GM18870 (cell line): ENCODE results near the gene RNLS.

Experiments
- ATAC-seq: cut with Tn5 transposase; IDR thresholded peaks from one replicate; pipeline ENCODE4 v1.9.1; 2021; ENCODE audit warnings: moderate library complexity; ENCODE audit not compliant: unreplicated experiment

RNLS gene

DNA sequence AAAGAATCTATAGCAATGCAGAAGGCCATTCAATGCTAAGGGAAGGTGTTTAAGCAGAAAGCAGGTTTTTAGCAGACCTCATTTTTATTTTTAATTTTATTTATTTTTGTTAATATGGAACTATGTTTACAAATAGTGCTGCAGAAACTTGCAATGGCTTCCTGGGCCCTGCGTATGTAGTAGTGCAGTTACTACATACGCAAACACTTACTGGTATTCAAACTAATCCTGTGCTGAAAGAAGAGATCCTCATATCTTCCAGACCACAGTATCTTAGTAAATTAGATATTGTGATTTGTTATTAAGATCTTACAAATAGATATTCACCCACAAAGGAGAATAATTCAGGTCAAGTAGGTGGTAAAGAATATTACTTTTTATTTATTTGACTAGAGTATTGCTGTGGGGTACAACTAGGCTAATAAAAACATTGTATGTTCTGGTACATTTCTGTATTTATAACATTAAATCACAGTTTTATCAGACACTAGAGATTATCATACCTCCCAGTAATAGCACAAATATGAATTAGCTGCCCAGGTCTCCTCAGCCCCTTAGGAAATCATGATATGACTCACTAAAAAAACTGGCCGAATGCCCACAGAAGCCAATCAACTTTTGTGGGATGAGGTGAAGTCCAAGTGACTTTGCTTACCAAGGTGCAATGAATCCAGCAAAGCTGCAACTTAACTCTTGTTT lies 57.6 kb downstream of the RNLS start:
- ATAC-seq, result no peak

GRCh38 chr10:88523739-88524400 lies 59.2 kb downstream of the RNLS start:
- ATAC-seq, result no peak

GRCh38 chr10:88522715-88523114 lies 60.4 kb downstream of the RNLS start:
- ATAC-seq, result no peak

- ATAC-seq, result no peak
These were observed 61.3 kb downstream of the RNLS start for GRCh38 chr10:88521791-88522190.

GRCh38 chr10:88515235-88515634 lies 67.9 kb downstream of the RNLS start:
- ATAC-seq, result no peak

DNA sequence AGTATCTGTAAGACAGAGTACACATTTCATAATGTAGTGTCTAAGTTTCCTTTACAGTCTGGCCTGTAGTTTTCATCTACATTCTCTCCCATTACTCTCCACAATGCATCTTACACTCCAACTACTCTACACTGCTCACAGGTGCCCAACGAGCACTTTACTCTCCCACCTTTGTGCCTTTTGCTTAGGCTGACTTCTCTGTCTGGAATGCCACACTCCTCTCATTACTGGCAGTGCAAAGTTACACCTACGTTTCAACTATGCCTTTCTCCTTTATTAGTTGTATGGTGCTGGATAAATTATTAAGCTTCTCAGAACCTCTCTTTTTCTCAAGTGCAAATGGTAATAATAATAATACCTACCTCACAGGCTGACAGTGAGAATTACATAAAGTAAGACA lies 70.5 kb downstream of the RNLS start:
- no peak for ATAC-seq

DNA sequence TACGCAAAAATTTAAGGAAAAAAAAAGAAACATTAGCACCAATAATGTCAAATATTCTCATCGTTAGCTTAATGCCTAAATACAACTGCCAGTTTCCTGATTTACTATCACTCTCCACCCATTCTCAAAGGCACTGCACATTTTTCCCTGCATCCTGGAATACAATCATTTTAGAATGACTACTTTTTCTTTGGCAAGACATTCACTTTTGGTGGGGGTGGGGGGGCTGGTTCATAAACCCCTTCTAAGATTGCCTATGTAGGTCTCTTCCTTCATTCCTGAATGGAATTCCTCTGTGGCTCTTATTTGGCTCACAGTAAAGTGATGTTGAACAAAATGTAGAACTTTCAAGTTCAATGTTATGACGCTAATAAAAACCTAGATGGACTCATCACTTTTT lies 74.3 kb downstream of the RNLS start:
- ATAC-seq, result no peak

GRCh38 chr10:88507826-88508453 lies 75.2 kb downstream of the RNLS start:
- no peak for ATAC-seq

GRCh38 chr10:88507404-88507803 lies 75.7 kb downstream of the RNLS start:
- no peak for ATAC-seq

- no peak for ATAC-seq
These were observed 77.4 kb downstream of the RNLS start for GRCh38 chr10:88505680-88506215.

- no peak for ATAC-seq
These were observed 77.9 kb downstream of the RNLS start for GRCh38 chr10:88505265-88505664.

GRCh38 chr10:88500656-88501055 lies 82.5 kb downstream of the RNLS start:
- no peak for ATAC-seq

GRCh38 chr10:88499569-88500470 lies 83.3 kb downstream of the RNLS start:
- ATAC-seq, result no peak

GRCh38 chr10:88497913-88498312 lies 85.2 kb downstream of the RNLS start:
- no peak for ATAC-seq

- no peak for ATAC-seq
These were observed 88.6 kb downstream of the RNLS start for GRCh38 chr10:88494537-88494936.

DNA sequence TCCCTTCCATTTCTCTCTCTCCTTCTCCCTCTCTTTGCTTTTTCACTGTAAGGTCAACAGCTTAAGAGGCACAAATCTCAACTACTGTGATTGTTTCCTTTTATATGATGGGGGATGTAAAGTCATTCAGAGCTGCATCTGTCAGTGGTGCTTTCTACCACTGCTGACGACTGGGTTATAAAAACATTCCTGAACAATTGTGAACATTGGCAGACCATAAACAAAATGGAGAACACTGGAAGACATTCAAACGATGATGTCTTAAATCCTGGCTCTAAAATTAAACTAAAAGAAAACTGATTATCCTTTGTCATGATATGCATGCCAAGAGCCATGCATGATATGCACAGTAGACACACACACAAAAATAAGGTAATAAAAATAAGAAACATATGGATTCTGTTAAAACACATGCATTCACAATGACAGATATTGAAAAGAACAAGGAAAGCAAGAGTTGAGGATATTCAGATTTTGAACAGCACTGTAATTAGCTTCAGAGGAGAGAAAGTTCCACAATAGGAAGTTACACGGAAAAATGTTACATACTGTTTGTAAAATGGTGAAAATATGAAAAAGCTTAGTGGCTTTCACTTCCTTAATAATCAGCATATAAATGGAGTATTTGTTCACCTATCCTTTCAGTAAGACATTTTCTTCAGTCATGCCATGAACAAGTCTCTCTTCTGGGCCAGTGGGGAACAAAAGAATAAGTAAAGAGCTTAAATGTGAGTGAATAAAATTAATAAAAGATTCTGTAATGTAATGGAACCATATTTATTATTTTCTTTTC lies 89.2 kb downstream of the RNLS start:
- ATAC-seq, result no peak

- ATAC-seq, result no peak
These were observed 91.8 kb downstream of the RNLS start for GRCh38 chr10:88491314-88491713.

DNA sequence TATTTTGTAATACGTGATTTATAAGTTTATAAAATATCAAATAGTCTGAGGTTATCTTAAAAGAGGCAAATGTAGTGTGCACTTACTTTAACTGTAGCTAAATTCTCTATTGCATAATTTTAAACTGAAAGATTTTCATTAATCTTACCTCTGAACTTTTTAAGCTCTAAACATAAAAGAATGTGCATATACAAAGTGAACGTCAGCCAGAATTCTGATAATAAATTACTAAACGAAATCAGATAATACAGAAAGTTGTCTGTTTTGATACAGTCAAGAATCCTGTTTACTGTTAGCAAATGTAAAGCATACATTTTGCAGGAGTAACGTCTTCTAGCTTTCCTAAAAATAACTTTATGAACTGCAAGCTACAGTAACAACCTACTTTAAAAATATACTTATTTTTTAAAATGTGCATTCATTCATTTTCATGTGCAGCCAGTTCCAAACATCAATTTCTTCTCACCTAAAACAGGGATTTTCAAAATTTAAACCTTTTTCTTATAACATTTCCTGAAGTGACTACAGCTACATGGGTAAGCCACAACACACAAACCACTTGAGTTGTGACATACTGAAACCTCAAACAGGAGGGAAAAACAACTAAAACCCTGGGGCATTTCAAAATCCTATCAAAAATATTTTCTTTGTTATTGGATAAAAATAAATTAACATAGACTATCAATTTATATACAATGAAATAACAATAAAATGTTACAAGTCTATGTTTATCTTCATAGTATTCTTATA lies 92.7 kb downstream of the RNLS start:
- ATAC-seq, result no peak

DNA sequence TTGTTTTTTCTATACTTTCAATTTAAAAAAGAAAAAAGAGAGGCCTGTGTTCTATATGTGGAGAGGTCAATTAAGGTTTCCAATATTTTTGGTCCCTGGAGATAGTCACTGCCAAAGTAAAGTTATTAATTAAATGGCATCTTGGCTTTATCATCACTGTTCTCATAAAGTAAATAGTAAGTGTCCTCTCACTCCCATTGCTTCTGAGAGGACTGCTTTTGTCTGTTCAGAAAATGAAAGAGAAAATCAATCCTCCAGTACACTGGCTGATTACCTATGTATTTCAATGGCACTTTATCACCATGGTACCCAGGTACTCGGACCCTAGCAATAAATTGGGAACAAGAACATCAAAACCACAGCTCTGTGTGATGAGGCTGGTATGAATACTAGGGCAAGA lies 94.0 kb downstream of the RNLS start:
- ATAC-seq, result no peak
